HG03354 (cell line): ENCODE measurements around the gene PRRT1B.

Experiments
- ATAC-seq: cut with Tn5 transposase; IDR thresholded peaks from one replicate; pipeline ENCODE4 v1.9.1; 2021; ENCODE audit warnings: mild to moderate bottlenecking; ENCODE audit not compliant: unreplicated experiment, poor library complexity, severe bottlenecking

Gene PRRT1B

GRCh38 chr9:131521822-131522221, 23.5 kb upstream of the PRRT1B start:
- no peak for ATAC-seq

GRCh38 chr9:131522257-131523085, 22.9 kb upstream of the PRRT1B start:
- ATAC-seq, result no peak

- no peak for ATAC-seq
Measured at GRCh38 chr9:131523086-131523388, 22.3 kb upstream of the PRRT1B start.

GRCh38 chr9:131523451-131524435, 21.6 kb upstream of the PRRT1B start:
- no peak for ATAC-seq

GRCh38 chr9:131524665-131525315, 20.5 kb upstream of the PRRT1B start:
- no peak for ATAC-seq

GRCh38 chr9:131525643-131526565, 19.4 kb upstream of the PRRT1B start:
- ATAC-seq, result no peak

- ATAC-seq, result no peak
Measured at GRCh38 chr9:131528186-131528585, 17.1 kb upstream of the PRRT1B start.

GRCh38 chr9:131528886-131529505, 16.3 kb upstream of the PRRT1B start:
- ATAC-seq, result no peak

- no peak for ATAC-seq
Measured at GRCh38 chr9:131529597-131530545, 15.5 kb upstream of the PRRT1B start.

- peak; percentile 24 for ATAC-seq
Measured at GRCh38 chr9:131530546-131530919, 14.8 kb upstream of the PRRT1B start.

- ATAC-seq, result peak; percentile 85
Measured at GRCh38 chr9:131530920-131531832, 14.1 kb upstream of the PRRT1B start, which contains the start of gene UCK1. Gene UCK1, minus strand, starts transcription at chr9:131531263. Its CDS starts 89 bp downstream, at chr9:131531174.

- ATAC-seq, result no peak
Measured at GRCh38 chr9:131534721-131535237, 10.5 kb upstream of the PRRT1B start.

- ATAC-seq, result no peak
Measured at GRCh38 chr9:131537946-131538345, 7.4 kb upstream of the PRRT1B start.

- no peak for ATAC-seq
Measured at GRCh38 chr9:131539223-131539923, 6.0 kb upstream of the PRRT1B start.

- no peak for ATAC-seq
Measured at GRCh38 chr9:131543141-131543540, 2.2 kb upstream of the PRRT1B start.

GRCh38 chr9:131545786-131546335, 538 bp downstream of the PRRT1B start:
- no peak for ATAC-seq
